ENCODE measurements around the gene PARD3B. TPM values are rescaled to one million over a fixed set of nuclear protein-coding genes. Genes with fewer than 3 reads are reported as not detected.

Gene PARD3B
- total and polyA plus RNA-seq, 2 donors from 2014 or later, result 5.3 to 29.6 TPM

GRCh38 chr2:204948822-204949221 lies 403.5 kb downstream of the PARD3B start:
- FAIRE-seq, result no peak
- intact Hi-C loops (cut with DNase I), result no loop called here

GRCh38 chr2:204950695-204951346 lies 405.5 kb downstream of the PARD3B start:
- no peak overlapping the region for H3K9ac ChIP-seq (ENCODE audit: low read length in 3 of 3)
- DNase-seq (no peak), FAIRE-seq (no peak)
- TF ChIP-seq, protein P1, sequence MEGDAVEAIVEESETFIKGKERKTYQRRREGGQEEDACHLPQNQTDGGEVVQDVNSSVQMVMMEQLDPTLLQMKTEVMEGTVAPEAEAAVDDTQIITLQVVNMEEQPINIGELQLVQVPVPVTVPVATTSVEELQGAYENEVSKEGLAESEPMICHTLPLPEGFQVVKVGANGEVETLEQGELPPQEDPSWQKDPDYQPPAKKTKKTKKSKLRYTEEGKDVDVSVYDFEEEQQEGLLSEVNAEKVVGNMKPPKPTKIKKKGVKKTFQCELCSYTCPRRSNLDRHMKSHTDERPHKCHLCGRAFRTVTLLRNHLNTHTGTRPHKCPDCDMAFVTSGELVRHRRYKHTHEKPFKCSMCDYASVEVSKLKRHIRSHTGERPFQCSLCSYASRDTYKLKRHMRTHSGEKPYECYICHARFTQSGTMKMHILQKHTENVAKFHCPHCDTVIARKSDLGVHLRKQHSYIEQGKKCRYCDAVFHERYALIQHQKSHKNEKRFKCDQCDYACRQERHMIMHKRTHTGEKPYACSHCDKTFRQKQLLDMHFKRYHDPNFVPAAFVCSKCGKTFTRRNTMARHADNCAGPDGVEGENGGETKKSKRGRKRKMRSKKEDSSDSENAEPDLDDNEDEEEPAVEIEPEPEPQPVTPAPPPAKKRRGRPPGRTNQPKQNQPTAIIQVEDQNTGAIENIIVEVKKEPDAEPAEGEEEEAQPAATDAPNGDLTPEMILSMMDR (IDR thresholded peaks at IDR 0.05; ENCODE audit: borderline replicate concordance, extremely low read depth, insufficient read depth), result no peak
- peaks cover 0 to 18% (median 3%) of the 10 kb centered on the region in 3 donors for H3K4me1 ChIP-seq (ENCODE audit: control insufficient read depth in 2 of 3, insufficient read depth in 2 of 3, low read depth in 1 of 3, low read length in 3 of 3)
- H3K27me3 ChIP-seq (ENCODE audit: control insufficient read depth, insufficient read depth, low read length), result no peaks in the 10 kb centered on the region
- H3K4me3 ChIP-seq (ENCODE audit: low read length in 3 of 3), result no peak overlapping the region
- no peaks in the 10 kb centered on the region for H3K36me3 ChIP-seq (ENCODE audit: control insufficient read depth in 2 of 3, insufficient read depth in 3 of 3, low read length in 3 of 3)
- peaks cover 0 to 8% (median 0%) of the 10 kb centered on the region in 3 donors for H3K9me3 ChIP-seq (ENCODE audit: control insufficient read depth in 2 of 3, insufficient read depth in 1 of 3, low read length in 3 of 3)
- intact Hi-C loops (cut with DNase I), result no loop called here
- H3K27ac ChIP-seq (ENCODE audit: low read depth in 2 of 2, low read length in 2 of 2), result no peak overlapping the region

More at GRCh38 chr2:204948822-204949221, 403.5 kb downstream of the PARD3B start:
- peaks cover 0 to 18% (median 3%) of the 10 kb centered on the region in 3 donors for H3K4me1 ChIP-seq (ENCODE audit: control insufficient read depth in 2 of 3, insufficient read depth in 2 of 3, low read depth in 1 of 3, low read length in 3 of 3)
- no peak overlapping the region for H3K9ac ChIP-seq (ENCODE audit: low read length in 3 of 3)
- H3K36me3 ChIP-seq (ENCODE audit: control insufficient read depth in 2 of 3, insufficient read depth in 3 of 3, low read length in 3 of 3), result no peaks in the 10 kb centered on the region
- no peak overlapping the region for H3K4me3 ChIP-seq (ENCODE audit: low read length in 3 of 3)
- TF ChIP-seq, protein P1 (IDR thresholded peaks at IDR 0.05; ENCODE audit: borderline replicate concordance, extremely low read depth, insufficient read depth), result no peak
- no peak for DNase-seq
- H3K9me3 ChIP-seq (ENCODE audit: control insufficient read depth in 2 of 3, insufficient read depth in 1 of 3, low read length in 3 of 3), result peaks cover 0 to 8% (median 0%) of the 10 kb centered on the region in 3 donors
- H3K27ac ChIP-seq (ENCODE audit: low read depth in 2 of 2, low read length in 2 of 2), result no peak overlapping the region
- no peaks in the 10 kb centered on the region for H3K27me3 ChIP-seq (ENCODE audit: control insufficient read depth, insufficient read depth, low read length)

DNA sequence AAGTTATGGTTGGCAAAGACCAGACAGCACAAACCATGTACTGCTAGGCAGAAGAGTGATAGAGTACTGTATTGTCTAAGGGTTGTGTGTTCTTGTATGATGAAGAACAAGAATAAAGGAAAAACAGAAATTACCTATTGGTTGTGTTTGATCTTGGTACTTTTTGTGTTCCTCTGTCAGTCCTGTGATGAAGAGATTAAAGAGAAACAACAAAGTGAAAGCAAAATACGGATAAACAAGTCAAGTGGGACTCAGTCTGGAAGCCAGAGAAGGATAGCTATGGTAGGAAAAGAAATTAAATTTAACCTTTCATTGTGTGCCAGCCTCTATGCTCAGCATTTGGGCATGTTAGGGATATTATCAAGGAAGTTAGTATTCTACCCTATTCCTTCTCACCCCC lies 413.1 kb downstream of the PARD3B start:
- H3K4me1 ChIP-seq (ENCODE audit: control insufficient read depth in 2 of 3, insufficient read depth in 2 of 3, low read depth in 1 of 3, low read length in 3 of 3), result no peaks in the 10 kb centered on the region
- H3K9me3 ChIP-seq (ENCODE audit: control insufficient read depth in 2 of 3, insufficient read depth in 1 of 3, low read length in 3 of 3), result no peaks in the 10 kb centered on the region
- H3K9ac ChIP-seq (ENCODE audit: low read length in 3 of 3), result no peak overlapping the region
- H3K27ac ChIP-seq (ENCODE audit: low read depth in 2 of 2, low read length in 2 of 2), result no peak overlapping the region
- FAIRE-seq, result no peak
- H3K4me3 ChIP-seq (ENCODE audit: low read length in 3 of 3), result peak overlapping the region in 1 of 3 donors; percentile 3
- intact Hi-C loops (cut with DNase I), result no loop called here
- H3K36me3 ChIP-seq (ENCODE audit: control insufficient read depth in 2 of 3, insufficient read depth in 3 of 3, low read length in 3 of 3), result no peaks in the 10 kb centered on the region
- TF ChIP-seq, protein P1 (IDR thresholded peaks at IDR 0.05; ENCODE audit: borderline replicate concordance, extremely low read depth, insufficient read depth), result no peak
- DNase-seq, result no peak
- no peaks in the 10 kb centered on the region for H3K27me3 ChIP-seq (ENCODE audit: control insufficient read depth, insufficient read depth, low read length)
